ENCODE data around the gene IYD. TPM values are rescaled to one million over a fixed set of nuclear protein-coding genes. Genes with fewer than 3 reads are reported as not detected.

IYD gene
- total and polyA plus RNA-seq, 9 of the 15 experiments (the other 6 are each of a cell fraction or from before 2014, with no cell fraction given): not detected

GRCh38 chr6:150325066-150325772 lies 43.6 kb upstream of the IYD start (continued):
- TF ChIP-seq SFPQ (IDR thresholded peaks at IDR 0.05; ENCODE audit: low read depth, low read length) (no peak), FOXJ2 (tag; IDR thresholded peaks at IDR 0.05) (no peak), ZNF12 (CRISPR knock-in tag; IDR thresholded peaks at IDR 0.05) (no peak), SETDB1 (IDR thresholded peaks at IDR 0.05; ENCODE audit: low read length) (no peak), PKNOX1 (IDR thresholded peaks at IDR 0.05) (no peak), ATF3 (IDR thresholded peaks at IDR 0.05) (no peak), ATF3 (CRISPR knock-in tag; conservative IDR thresholded peaks at IDR 0.05) (no peak), ZNF324 (CRISPR knock-in tag; IDR thresholded peaks at IDR 0.05) (no peak), ZNF134 (CRISPR knock-in tag; conservative IDR thresholded peaks at IDR 0.05) (no peak), NR0B1 (IDR thresholded peaks at IDR 0.05; ENCODE audit: partially characterized antibody) (no peak)

All from K562 (cell line).